Activated T-cell treated with anti-CD3 and anti-CD28 coated beads, Interleukin-2, amount 50 U/mL, for 1 hour (primary cell): ENCODE data around the gene ACAP3.

ENCODE experiments used
- DNase-seq: peaks from one replicate; pipeline ENCODE4 v3.0.0-alpha.2; 2020

Gene ACAP3

DNA sequence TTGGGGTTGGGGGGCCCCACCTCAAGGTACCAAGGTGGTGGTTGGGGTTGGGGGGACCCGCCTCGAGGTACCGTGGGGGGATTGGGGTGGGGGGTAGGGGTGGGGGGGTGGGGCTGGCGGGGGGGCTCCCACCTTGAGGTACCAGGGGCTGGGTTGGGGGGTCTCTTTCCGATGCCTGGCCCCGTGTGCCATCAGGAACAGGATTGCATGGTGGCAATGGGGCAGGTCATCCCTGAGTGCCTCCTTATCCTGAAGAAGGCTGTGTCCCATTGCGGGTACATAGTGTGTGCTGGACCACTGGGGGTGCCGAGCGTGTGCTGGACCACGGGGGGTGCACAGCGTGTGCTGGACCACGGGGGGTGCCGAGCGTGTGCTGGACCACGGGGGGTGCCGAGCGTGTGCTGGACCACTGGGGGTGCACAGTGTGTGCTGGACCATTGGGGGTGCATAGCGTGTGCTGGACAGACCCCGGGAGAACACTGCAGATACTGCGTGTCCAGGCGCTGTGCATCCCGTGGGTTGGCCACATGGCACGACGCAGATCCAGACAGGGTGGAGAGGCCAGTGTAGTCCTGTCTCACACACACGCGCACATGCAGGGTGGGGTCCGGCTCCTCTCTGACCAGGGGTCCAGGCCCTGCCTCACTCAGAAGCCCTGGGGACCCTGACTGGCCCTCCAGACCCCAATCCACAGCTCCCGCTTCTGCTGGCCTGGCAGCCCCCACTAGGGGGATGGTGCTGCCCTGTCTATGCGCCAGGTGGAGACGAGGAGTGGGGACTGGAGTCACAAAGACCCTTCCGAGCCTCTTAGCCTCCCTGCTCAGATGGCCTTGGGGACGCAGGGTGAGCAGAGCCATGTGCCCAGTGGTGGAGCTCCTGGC, 23.3 kb downstream of the ACAP3 start:
- no peak for DNase-seq

DNA sequence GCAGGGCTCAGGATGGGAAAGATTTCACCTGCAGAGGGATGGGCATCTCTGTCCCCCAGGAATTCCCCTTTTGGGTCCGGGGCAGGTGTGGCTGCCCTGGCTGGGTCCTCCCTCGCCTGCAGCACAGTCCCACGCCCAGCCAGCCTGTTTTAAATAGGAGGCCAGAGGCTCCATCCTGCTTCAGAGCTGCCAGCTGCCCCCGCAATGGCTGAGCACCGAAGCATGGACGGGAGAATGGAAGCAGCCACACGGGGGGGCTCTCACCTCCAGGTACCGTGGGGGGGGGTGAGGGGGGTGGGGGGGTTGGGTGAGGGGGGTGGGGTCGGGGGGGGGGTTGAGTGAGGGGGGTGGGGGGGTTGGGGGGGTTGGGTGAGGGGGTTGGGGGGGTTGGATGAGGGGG, 23.9 kb downstream of the ACAP3 start:
- no peak for DNase-seq

- no peak for DNase-seq
These were observed 24.7 kb downstream of the ACAP3 start for GRCh38 chr1:1282998-1283397.

DNA sequence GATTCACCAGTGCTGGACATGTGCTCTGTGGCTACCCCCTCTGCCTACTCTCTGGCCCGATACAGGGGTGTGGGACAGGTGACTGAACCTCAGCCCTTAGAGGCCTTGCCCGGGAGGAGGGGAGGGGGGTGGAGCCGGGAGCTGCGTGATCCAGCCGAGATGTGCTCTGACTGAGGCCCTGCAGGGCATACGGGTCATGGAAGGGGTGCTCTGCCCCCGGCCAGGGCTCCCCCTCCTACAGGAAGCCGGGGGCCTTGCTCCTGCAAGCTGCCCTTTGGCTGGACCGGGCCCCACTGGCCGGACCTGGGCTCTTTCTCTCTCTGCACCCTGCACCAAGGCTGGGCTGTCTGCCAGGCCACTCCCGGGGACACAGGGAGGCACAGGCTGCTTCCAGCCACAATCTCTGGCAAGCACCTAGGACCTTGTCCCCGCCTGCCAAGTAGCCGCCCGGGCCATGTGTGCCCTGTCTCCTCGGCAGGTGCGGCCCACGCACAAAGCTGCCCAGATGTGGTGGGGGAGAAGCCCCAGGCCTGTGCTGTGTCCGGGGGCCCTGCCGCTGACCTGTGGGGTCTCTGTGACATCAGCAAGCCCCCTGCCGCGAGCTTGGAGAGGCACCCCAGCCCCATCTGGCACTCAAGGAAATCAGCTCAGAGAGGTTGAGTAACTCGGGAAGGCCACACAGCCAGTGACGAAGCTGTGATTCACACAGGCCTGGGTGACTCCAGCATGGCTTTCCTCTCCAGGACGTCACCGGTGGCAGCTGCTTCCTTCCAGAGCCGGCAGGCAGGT, 26.0 kb downstream of the ACAP3 start:
- DNase-seq, result no peak

DNA sequence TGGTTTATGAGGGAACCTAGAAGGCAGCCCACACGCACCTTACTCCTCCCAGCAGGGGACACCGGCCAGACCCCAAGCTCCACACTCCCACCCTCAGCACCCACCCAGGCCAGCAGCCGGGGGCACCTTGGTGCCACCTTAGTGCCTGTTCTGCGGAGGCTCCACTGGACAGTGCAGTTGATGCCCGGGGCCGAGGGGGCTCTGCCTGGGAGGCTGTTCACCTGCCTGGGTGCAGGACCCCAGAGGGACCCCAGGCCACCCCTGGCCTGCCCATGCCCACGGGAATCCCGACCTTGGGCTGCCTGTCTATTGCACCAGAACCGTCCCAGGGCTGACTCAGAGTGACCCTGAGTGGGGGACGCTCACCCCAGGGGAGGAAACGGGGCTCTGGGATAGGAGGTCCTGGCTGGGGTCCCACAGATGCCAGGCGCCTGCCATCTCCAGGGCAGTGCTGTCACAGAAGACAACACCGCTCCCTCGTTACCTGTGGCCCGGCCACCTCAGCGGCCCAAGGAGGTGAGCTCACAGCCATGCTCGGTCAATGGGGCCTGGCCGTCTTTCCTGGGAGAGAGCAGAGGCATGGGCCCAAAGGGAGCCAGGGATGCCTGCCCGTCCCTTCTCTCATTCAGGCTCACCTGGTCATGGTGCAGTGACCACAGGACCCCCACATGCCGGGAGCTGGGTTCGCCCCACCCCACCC, 26.8 kb downstream of the ACAP3 start:
- no peak for DNase-seq

GRCh38 chr1:1279028-1279427, 28.7 kb downstream of the ACAP3 start:
- DNase-seq, result no peak

GRCh38 chr1:1278620-1279019, 29.1 kb downstream of the ACAP3 start:
- no peak for DNase-seq

DNA sequence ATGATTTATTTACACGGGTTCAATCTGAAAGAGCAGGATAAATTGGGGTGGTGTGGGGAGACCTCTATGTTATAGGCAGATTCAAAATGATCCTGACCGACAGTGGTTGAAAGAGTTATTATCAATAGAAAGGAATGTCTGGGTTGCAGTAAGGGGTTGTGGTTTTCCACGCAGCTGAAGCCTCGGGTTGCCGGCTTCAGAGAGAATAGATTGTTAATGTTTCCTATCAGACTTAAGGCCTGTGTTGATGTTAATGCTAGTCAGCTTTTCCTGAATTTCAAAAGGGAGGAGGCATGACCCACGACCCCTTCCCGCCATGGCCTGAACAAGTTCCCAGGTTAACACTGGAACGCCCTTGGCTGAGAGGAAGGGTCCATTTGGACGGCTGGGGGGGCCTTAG, 31.9 kb downstream of the ACAP3 start:
- DNase-seq, result no peak

GRCh38 chr1:1274931-1275431, 32.7 kb downstream of the ACAP3 start:
- DNase-seq, result no peak

DNA sequence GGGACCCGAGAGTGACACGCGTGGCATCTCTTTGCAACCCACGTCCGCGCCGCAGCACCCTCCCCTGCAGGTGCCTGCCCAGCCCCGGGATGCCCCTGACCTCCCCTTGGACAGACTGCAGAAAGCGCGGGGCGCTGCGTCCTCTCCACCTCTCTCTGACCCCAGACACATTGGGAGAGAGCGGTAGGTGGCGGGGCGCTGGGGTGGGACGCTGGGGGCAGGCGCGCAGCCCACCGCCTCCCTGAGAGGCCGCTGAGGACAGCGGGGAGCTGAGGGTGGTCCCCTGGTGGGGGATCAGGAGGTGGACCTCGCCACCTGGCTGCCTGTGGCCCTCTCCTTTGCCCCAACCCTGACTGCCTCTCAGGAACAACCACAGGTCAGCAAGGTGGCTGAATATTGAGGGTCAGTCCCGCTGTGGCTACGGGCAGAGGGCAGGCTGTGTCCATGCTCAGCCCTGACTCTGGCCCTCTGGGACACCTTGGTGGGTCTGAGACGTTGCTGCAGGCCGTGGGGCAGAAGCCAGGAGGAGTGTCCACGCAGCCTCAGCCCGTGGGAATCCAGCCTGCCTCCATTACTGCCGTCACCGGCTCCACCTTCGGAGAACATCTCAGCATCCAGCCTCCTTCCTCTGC, 33.3 kb downstream of the ACAP3 start:
- DNase-seq, result no peak

DNA sequence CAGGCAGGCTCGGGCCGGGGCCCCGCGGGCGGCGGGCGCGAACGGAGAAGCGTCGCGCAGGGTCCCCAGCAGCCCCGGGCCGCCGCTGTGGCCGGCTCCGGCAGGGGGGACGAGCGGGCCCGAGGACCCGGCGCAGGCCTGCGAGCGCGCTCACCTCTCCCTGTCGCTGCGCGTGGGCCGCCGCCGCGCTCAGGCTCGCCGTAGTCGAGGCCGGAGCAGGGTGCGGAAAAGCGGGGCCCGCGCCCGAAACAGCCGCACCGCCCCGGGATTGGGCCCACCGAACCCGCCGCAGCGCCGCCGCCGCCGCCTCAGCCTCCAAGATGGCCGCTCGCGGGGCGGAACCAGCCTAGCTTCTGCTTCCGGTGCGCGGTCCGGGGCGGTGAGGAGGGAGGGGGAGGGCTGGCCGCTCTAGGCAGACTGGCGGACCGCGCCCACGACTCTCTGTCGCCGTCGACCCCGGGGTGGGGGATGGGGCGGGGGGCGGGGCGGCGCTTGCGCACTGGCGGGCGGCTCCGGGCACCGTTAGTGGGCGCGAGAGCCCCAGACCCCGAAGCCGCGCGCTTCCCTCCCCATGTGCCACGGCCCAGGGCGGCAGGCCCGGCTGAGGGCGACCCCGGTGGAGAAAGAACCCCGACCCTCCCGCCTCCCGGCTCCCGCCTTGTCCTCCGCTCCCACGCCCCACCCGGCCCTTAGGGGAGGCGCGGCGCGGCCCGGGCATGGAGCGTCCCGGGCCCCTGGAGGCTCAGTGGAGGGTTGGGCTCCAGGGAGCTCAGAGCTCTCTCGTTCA, 34.0 kb downstream of the ACAP3 start, which contains the start of gene UBE2J2:
UBE2J2 (minus strand) TSS at position 343 of the 787 bp plus-strand sequence. CDS start 5,862 bp downstream, outside the sequence.
- peak; percentile 92 for DNase-seq

DNA sequence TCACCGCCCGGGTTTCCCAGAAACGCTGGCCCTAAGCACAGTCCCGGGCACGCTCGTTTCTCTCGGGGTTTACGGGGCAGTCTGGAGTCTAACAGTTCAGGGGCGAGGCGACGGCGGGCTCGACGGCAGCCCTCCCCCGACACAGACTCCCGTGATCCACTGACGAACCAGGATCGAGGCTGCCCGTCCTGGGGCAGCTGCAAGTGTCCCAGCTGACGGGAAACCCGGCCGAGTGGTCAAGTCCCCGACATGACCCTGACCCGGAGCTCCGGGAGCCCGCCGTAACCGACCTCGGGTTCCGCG, 34.6 kb downstream of the ACAP3 start:
- DNase-seq, result peak; percentile 40

GRCh38 chr1:1272341-1273208, 35.2 kb downstream of the ACAP3 start:
- no peak for DNase-seq

DNA sequence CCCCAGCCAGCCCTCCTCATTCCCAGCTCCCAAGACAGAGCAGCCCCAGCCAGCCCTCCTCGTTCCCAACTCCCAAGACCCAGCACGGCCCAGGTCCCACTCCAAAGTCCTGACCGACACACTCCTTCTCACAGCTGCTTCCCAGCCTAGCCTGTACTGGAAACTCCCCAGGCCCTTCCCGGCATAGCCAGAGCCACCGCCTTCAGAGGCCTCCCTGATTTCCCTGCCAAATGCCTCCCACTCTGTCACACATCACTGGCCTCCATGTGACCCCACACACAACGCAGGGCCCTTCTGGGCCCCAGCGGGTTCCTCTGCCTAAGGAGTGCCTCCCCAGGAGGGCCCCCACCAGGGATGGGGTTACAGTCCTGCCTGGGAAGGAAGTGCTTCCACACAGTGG, 36.9 kb downstream of the ACAP3 start:
- no peak for DNase-seq

DNA sequence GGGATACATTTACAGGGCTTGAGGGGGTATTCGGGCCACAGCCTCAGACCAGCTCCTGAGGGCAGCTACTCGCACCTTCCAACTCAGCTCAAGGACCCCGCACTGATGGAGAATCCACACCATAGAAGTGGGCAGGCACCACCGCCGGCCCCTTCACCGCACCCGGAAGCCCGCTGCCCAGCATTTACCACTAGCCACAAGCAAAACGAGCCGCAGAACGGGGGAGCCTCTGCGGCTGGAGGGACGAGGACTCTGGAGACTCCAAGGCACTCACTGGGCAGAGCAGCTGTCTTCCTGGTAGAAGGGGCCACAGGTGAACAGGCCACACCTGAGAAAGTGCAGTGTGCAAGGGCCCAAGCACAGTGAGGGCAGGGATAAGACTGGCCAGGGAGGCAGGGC, 39.4 kb downstream of the ACAP3 start:
- no peak for DNase-seq

- DNase-seq, result no peak
These were observed 40.0 kb downstream of the ACAP3 start for GRCh38 chr1:1267488-1268283.

GRCh38 chr1:1264868-1265272, 42.9 kb downstream of the ACAP3 start:
- peak; percentile 48 for DNase-seq

- DNase-seq, result no peak
These were observed 43.7 kb downstream of the ACAP3 start for GRCh38 chr1:1264026-1264425.

GRCh38 chr1:1262758-1263157, 45.0 kb downstream of the ACAP3 start:
- DNase-seq, result no peak

- no peak for DNase-seq
These were observed 45.7 kb downstream of the ACAP3 start for GRCh38 chr1:1262071-1262470.
